HPDE6-E6E7 (cell line): ENCODE results near the gene PIK3R1.
A peak's percentile ranks its signal among the peaks of the same experiment; 100 is the strongest.

Experiments
- DNase-seq: peaks from one replicate; pipeline ENCODE4 v3.0.0; 2011; ENCODE audit warnings: missing footprints; ENCODE audit errors: extremely low spot score

Gene PIK3R1

DNA sequence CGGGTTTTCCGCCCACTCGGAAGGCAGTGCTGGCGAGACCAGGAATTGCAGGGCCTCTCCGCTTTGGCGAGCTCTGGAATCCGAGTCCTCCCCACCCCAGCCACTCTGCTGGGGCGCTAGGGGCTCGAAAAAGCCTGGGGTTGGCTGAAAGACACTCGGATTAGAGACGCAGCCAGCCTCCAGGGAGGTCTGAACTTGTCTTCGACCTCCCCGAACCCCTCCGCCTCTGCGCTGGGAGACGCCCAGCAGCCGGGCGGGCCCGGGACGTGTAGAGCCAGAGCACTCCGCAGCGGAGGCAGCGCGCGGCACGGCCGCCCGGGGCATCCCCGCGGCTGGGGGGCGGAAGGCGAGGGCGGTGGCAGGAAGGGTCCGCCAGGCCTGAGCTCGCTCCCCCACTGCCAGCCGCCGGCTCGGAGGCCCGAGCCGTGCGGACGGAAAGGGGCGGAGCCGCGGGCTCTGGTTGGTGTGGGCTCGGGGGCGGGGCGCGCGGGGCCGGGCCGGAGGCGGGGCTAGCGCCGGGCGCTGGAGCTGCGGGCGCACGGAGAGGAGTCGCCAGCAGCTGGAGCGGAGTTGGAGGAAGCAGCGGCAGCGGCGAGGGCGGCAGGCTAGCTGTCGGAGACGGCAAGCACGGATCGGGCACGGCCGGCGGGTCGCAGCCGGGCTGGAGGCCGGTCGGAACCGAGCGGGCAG lies at the start of gene PIK3R1:
Gene PIK3R1, plus strand, starts transcription at position 549 of the 690 bp plus-strand sequence. CDS start 10,920 bp downstream, outside the sequence.
- DNase-seq, result peak; percentile 93

DNA sequence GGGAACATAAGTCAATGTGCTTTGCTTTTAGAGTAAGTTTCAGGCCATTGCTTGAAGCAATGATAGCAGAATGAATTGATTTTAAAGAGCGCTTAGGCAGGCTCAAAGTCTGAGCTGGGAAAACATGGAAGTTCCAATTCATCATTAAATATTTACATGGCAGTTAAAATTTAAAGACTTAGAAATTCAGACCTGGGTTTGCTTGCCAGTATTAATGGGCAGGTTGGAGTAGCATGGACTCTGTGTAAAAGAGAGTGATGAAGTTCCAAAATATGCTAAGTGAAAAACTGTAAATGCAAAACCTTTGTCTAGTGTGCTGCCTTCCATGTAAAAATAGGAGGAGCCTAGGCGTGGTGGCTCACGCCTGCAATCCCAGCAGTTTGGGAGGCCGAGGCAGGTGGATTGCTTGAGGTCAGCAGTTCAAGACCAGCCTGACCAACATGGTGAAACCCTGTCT lies 48.3 kb upstream of the PIK3R1 start:
- DNase-seq, result no peak

- no peak for DNase-seq
Observed at GRCh38 chr5:68169903-68170302, 45.7 kb upstream of the PIK3R1 start.

- DNase-seq, result no peak
Observed at GRCh38 chr5:68170826-68171558, 44.6 kb upstream of the PIK3R1 start.

- no peak for DNase-seq
Observed at GRCh38 chr5:68172314-68172713, 43.2 kb upstream of the PIK3R1 start.

DNA sequence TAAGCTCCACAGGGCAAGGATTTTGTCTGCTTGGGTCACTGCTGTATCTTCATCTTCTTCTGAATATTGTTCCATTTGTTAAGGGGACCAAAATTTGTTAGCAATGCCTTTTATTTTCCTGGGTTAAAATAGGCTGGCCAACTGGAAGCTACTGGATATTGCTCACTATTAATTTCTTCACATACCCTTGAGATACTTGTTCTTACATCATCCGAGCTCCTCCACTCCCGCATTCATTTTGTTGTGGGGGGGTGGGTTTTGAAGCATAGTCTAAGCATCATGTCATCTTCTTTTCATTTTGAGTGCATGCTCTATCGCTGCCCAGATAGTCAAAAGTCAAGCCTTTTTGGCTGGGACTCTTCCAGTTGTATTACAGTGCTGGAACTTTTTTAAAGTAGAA lies 42.5 kb upstream of the PIK3R1 start:
- DNase-seq, result no peak

- no peak for DNase-seq
Observed at GRCh38 chr5:68176253-68176652, 39.3 kb upstream of the PIK3R1 start.

- no peak for DNase-seq
Observed at GRCh38 chr5:68176802-68177479, 38.6 kb upstream of the PIK3R1 start.

DNA sequence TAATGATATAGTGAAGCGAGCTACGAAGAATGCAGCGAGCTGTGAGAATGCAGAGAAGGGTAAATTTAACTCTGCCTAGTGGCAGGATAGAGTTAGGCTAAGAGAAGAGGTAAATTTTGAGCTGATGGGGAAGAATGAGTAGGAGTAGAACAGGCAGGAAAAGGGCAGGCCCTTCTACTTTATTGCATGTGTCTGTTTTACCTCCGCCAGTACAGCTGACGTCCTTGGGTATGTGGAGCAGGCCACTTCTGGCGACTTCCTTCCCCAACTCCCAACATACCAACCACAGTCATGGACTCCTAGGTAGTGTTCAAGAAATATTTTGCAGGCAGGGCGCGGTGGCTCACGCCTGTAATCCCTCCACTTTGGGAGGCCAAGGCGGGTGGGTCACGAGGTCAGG lies 37.9 kb upstream of the PIK3R1 start:
- no peak for DNase-seq

- DNase-seq, result peak; percentile 29
Observed at GRCh38 chr5:68178579-68178978, 37.0 kb upstream of the PIK3R1 start.

- DNase-seq, result no peak
Observed at GRCh38 chr5:68180121-68181038, 35.2 kb upstream of the PIK3R1 start.

DNA sequence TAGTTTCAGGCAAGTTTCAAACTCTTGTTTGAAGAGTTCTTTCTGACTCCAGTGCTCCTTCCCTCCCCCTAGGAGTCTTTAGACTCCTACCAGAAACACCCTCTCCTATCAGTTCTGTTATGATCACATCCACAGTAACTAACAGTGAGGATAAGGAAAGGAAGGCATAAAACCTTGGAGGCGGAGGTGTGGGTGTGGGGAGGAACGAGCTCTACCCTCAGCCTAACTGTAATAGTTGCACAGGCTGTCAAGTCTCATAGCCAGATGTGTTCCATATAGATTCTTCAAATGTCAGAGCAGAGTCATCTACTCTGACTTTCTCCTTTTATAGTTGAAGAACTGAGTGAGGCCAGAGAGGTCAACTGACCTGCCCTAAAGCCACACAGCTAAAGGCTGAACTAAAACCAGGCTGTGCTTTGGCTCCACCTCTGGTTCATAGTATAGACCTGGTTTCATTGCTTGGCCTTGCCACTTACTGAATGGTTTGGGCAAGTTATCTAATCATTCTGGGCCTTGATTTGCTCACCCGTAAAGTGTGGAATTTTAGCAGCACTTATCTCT lies 34.4 kb upstream of the PIK3R1 start:
- DNase-seq, result no peak

- DNase-seq, result no peak
Observed at GRCh38 chr5:68182094-68182493, 33.5 kb upstream of the PIK3R1 start.

- no peak for DNase-seq
Observed at GRCh38 chr5:68182534-68182933, 33.0 kb upstream of the PIK3R1 start.

DNA sequence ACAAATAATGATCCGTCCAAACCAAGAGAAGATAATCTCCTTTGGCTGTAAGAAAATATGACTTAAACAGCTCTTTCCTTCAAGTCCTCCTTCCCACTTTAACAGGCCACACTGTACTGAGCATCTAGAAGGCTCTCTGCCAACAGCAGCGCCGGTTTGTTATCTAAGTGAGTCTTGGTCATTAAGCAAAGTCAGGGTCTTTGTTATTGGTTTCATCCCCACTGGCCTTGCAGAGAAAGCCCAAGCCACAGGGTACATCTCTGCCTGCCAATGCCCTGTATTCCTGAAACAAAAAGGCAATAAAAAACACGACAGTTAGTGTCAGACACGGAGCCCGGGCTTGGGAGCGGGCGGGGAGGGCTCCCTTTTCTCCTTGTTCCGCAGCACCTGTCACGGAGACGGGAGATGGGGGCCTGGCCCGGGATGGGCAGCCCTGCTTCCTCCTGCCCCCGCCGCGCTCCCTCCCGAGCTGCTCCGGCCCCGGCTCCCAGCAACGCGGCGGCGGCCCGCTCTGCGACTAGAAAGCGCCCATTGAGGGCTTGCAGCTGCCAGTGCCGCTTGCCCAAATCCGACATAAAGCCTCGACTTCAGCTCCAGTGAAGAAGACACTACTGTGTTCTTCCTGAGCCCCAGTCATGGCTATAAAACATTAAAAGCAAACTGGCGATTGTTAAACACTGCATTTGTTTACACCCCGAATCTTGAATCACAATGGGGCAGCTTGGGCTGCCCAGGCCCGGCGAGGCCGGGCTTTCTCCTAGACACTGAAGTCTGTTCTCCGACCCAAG lies 28.1 kb upstream of the PIK3R1 start:
- no peak for DNase-seq

DNA sequence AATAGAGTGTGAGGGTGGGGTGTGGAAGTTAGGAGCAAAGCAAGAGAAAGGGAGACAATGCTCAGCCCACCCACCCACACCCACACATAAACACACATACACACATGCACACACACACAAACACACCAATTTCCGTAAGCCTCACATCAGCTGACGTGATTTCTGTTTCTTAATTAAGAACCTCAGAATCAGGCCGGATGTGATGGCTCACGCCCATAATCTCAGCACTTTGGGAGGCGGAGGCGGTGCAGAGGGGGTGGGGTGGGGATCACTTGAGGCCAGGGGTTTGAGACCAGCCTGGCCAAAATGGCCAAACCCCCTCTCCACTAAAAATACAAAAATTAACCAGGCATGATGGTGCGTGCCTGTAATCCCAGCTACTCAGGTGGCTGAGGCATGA lies 26.4 kb upstream of the PIK3R1 start:
- no peak for DNase-seq

GRCh38 chr5:68189613-68190012 lies 25.9 kb upstream of the PIK3R1 start:
- DNase-seq, result no peak

- DNase-seq, result no peak
Observed at GRCh38 chr5:68190619-68191018, 24.9 kb upstream of the PIK3R1 start.

DNA sequence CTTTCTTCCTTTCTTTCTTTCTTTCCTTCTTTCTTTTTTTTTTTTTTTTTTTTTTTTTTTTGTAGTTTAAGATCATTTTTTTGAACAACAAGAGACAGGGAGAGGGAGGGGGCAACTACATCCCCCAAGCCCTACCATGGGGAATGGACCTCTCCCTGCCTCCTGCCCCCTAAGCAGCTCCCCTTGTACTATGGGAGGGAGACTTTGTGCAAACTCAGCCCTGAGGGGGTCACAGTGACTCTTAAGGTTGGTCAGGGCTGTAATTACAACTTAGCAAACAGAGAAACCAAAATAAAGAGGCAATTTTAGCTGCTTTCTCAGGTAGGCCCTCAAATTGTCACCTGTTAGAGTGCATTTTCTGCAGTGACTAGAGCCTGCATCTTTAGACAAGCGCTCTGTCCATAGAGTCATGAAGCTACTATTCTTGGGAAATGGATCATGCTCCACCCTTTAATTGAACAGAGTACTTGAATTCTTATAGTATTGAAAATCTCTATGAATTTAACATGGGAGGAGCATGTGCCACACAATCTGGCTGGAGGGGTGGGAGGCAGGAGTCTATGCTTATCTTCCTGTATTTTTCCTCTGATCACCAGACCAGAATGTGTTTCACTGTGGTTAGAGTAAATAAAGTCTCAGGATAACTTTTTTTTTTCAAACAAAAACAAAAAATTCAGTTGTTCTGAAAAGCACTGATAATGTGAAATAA lies 24.3 kb upstream of the PIK3R1 start:
- DNase-seq, result no peak

DNA sequence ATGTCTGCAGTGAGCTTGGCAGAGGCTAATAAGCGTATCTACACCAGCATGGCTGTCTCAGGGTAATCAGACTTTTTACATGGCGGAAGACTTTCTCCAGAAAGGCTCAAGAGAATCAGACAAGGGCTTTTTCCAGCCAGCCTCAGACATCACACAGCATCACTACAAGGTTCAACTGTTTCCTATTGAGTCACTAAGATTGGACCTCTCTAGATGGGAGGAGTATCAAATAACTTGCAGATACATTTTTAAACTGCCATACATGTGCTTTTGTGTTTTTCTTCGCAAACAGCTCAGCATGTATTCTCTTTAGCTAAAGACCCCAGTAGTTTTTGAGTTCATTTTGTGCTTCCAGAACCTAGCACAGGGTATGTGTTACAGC lies 22.9 kb upstream of the PIK3R1 start:
- no peak for DNase-seq
